GM12878 (cell line): Measurements from ENCODE around the gene ZNF423. TPM values are rescaled to one million over a fixed set of nuclear protein-coding genes. Genes with fewer than 3 reads are reported as not detected.

Experiments
- ATAC-seq: fragments of 200-7000 bp; cut with Tn5 transposase; 3 replicates; pipeline ENCODE4 v1.9.1; 2020; ENCODE audit warnings: mild to moderate bottlenecking, moderate library complexity
- BruUV-seq: library from RNA; stranded (reverse); fragments of 400-500 nt; replicated peaks from 2 replicates; lab custom pipeline; 2021; lab: Mats Ljungman, UMichigan
- CTCF ChIA-PET: fragments of 300-600 bp; sonication (Branson Sonifier 250); formaldehyde crosslinking; extraction: SDS; loops from one replicate; lab custom pipeline; 2021; ENCODE audit warnings: inconsistent platforms; lab: Yijun Ruan, JAX
- POLR2A ChIA-PET: fragments of 350-600 bp; formaldehyde crosslinking; extraction: SDS; loops from one replicate; lab custom pipeline; 2021; ENCODE audit warnings: inconsistent platforms; lab: Charles Lee
- RAD21 ChIA-PET: fragments of 300-600 bp; sonication (Branson Sonifier 250); formaldehyde crosslinking; loops from one replicate; lab custom pipeline; 2023; ENCODE audit warnings: antibody characterized with exemption; ENCODE audit not compliant: unreplicated experiment; lab: Charles Lee
- SMC1A ChIA-PET: fragments of 300-600 bp; sonication (Branson Sonifier 250); formaldehyde crosslinking; loops from one replicate; lab custom pipeline; 2023; ENCODE audit not compliant: unreplicated experiment, uncharacterized antibody; lab: Charles Lee
- DNase-seq: peaks from one replicate; pipeline ENCODE4 v3.0.0-alpha.2; 2011; ENCODE audit warnings: low read depth, low spot score
- FAIRE-seq: peaks from 3 replicates; lab custom pipeline; 2011; peaks lifted over from hg19 to GRCh38; lab: Jason Lieb, UNC
- H2AFZ ChIP-seq: 2 replicates; pipeline ENCODE4 v1.6.0; 2011; ENCODE audit warnings: low read depth, low read length, control low read depth; ENCODE audit not compliant: control insufficient read depth
- H3K27ac ChIP-seq: 2 replicates; pipeline ENCODE4 v1.5.1; 2011; ENCODE audit warnings: control low read depth; ENCODE audit not compliant: control insufficient read depth, insufficient read depth
- H3K27me3 ChIP-seq, 2 experiments: replicated peaks in 1 of 2; 2 replicates each; pipeline versions ENCODE4 v1.6.0 to v1.6.1; 2011; ENCODE audit warnings: low read length in 1 of 2; ENCODE audit not compliant: control insufficient read depth in 2 of 2, insufficient read depth in 2 of 2
- H3K36me3 ChIP-seq, 2 experiments: 2 replicates each; pipeline ENCODE4 v1.5.1; 2011; ENCODE audit warnings: low read length in 1 of 2; ENCODE audit not compliant: control insufficient read depth in 2 of 2, insufficient read depth in 2 of 2
- H3K4me1 ChIP-seq: 2 replicates; pipeline ENCODE4 v1.6.1; 2011; ENCODE audit warnings: mild to moderate bottlenecking, low read length, moderate library complexity, mixed read lengths; ENCODE audit not compliant: control insufficient read depth, insufficient read depth
- H3K4me2 ChIP-seq: 2 replicates; pipeline ENCODE4 v1.6.0; 2011; ENCODE audit warnings: control low read depth; ENCODE audit not compliant: control insufficient read depth, insufficient read depth
- H3K4me3 ChIP-seq: fragments of 200-600 bp; sonication (generic); 2 replicates; pipeline ENCODE4 v1.5.1; 2016
- H3K79me2 ChIP-seq: 2 replicates; pipeline ENCODE4 v1.6.0; 2011; ENCODE audit warnings: low read length; ENCODE audit not compliant: control insufficient read depth, insufficient read depth
- H3K9ac ChIP-seq: 2 replicates; pipeline ENCODE4 v1.8.0; 2011; ENCODE audit warnings: low read length, control low read depth, mixed read lengths; ENCODE audit not compliant: control insufficient read depth, insufficient read depth
- H3K9me3 ChIP-seq: replicated peaks from 3 replicates; pipeline ENCODE4 v1.5.1; 2011; ENCODE audit warnings: mild to moderate bottlenecking, low read length; ENCODE audit not compliant: control insufficient read depth, insufficient read depth
- H4K20me1 ChIP-seq: 2 replicates; pipeline ENCODE4 v1.6.0; 2011; ENCODE audit not compliant: control insufficient read depth, insufficient read depth
- CEBPZ ChIP-seq: fragments of 150-350 bp; IDR thresholded peaks from 2 replicates; pipeline ENCODE4 v1.6.1; 2016; ENCODE audit warnings: low read depth, low read length
- EP300 ChIP-seq, 2 experiments: fragments of 150-350 bp in 1 of 2; IDR thresholded peaks; 2 replicates each; pipeline ENCODE4 v1.6.1; 2011 to 2012; ENCODE audit warnings: low read depth in 2 of 2, low read length in 2 of 2, borderline replicate concordance in 1 of 2, improper control_type of control experiment in 1 of 2, inconsistent platforms in 1 of 2; ENCODE audit not compliant: control insufficient read depth in 1 of 2
- IKZF1 ChIP-seq: fragments of 450-650 bp; conservative IDR thresholded peaks from 2 replicates; pipeline ENCODE4 v1.6.1; 2017; ENCODE audit warnings: antibody characterized with exemption, mild to moderate bottlenecking
- KDM1A ChIP-seq: fragments of 200-600 bp; sonication (generic); IDR thresholded peaks from 2 replicates; pipeline ENCODE4 v1.6.1; 2016; ENCODE audit warnings: borderline replicate concordance
- NFYB ChIP-seq: IDR thresholded peaks from 2 replicates; pipeline ENCODE4 v1.6.1; 2011; ENCODE audit warnings: low read depth, mild to moderate bottlenecking, low read length, improper control_type of control experiment, moderate library complexity; ENCODE audit not compliant: insufficient read depth
- PKNOX1 ChIP-seq: fragments of 450-650 bp; IDR thresholded peaks from 2 replicates; pipeline ENCODE4 v1.6.1; 2016; ENCODE audit warnings: mild to moderate bottlenecking
- RELB ChIP-seq: fragments of 450-650 bp; IDR thresholded peaks from 2 replicates; pipeline ENCODE4 v1.6.1; 2017; ENCODE audit warnings: low read depth, mild to moderate bottlenecking, moderate library complexity
- SPI1 ChIP-seq: IDR thresholded peaks from 2 replicates; pipeline ENCODE4 v1.6.1; 2011; ENCODE audit warnings: low read depth, mild to moderate bottlenecking, low read length, moderate library complexity, borderline replicate concordance; ENCODE audit not compliant: insufficient read depth
- USF1 ChIP-seq: IDR thresholded peaks from 2 replicates; pipeline ENCODE4 v1.6.1; 2011; ENCODE audit warnings: borderline replicate concordance, low read depth, mild to moderate bottlenecking, moderate library complexity, mixed read lengths, low read length; ENCODE audit not compliant: insufficient read depth; ENCODE audit errors: extremely low read length
- ZSCAN29 ChIP-seq: fragments of 450-650 bp; IDR thresholded peaks from 2 replicates; pipeline ENCODE4 v1.6.1; 2017; ENCODE audit warnings: mild to moderate bottlenecking, moderate library complexity
- WGBS: methylation state at CpG from one replicate; pipeline ENCODE4 v1.1.6; 2016; ENCODE audit warnings: low lambda C conversion rate; ENCODE audit not compliant: insufficient replicate concordance, insufficient coverage; ENCODE audit errors: missing lambda C conversion rate; 5-methylcytosine and 5-hydroxymethylcytosine counted together
- in situ Hi-C: fragments of 300-500 bp; cut with MboI; formaldehyde crosslinking; loops from 9 replicates; pipeline ENCODE4 v1.14.3; 2018; ENCODE audit warnings: mixed read lengths
- intact Hi-C: fragments of 100-400 bp; cut with micrococcal nuclease; formaldehyde crosslinking; loops from one replicate; pipeline ENCODE4 v1.14.2; 2022; ENCODE audit not compliant: unreplicated experiment
- polyA plus RNA-seq, 11 experiments: library from polyadenylated mRNA; depleted of rRNA in 4 of 11; unstranded in 6 of 11; stranded (reverse) in 5 of 11; fragments of >200 nt; fragmentation: Nextera tagmentation in 4 of 11; fragmentation: Illumina TruSeq in 1 of 11; extraction: Ambion mirVana in 4 of 11; extraction: Trizol in 1 of 11; gene quantifications; 1 replicate in 1 of 11; 2 replicates in 10 of 11; pipeline versions ENCODE4 v1.2.1 to v1.2.3, GENCODE V29; 2011 to 2016; ENCODE audit warnings: inconsistent platforms in 2 of 11, missing spikeins in 2 of 11, low read depth in 1 of 11
- total RNA-seq, 4 experiments: library from RNA; depleted of rRNA in 3 of 4; stranded (reverse); fragments of >200 nt in 3 of 4; fragmentation: Illumina TruSeq in 1 of 4; extraction: Trizol in 1 of 4; gene quantifications; 2 replicates each; pipeline versions ENCODE4 v1.2.1 to v1.2.3, GENCODE V29; 2013 to 2021

Gene ZNF423
- total and polyA plus RNA-seq, 10 of the 15 experiments (the other 5 are each of a cell fraction or from before 2014, with no cell fraction given) = 0.03 to 0.64 (median 0.10) TPM

- Histone ChIP-seq H3K27me3 (no peaks in the 10 kb centered on the region), H3K4me1 (no peaks in the 10 kb centered on the region), H3K4me2 (no peak overlapping the region), H3K9me3 (no peaks in the 10 kb centered on the region), H3K4me3 (no peak overlapping the region), H3K27ac (no peak overlapping the region), H2AFZ (no peak overlapping the region), H4K20me1 (no peaks in the 10 kb centered on the region), H3K79me2 (no peaks in the 10 kb centered on the region), H3K36me3 (no peaks in the 10 kb centered on the region), H3K9ac (no peak overlapping the region)
- ChIA-PET SMC1A (no interaction called here), RAD21 (no interaction called here), POLR2A (no interaction called here), CTCF (no interaction called here)
- TF ChIP-seq ZSCAN29 = no peak
- no peak for ATAC-seq
- in situ Hi-C loops (no loop called here), intact Hi-C loops (no loop called here)
- no peak for FAIRE-seq
- no peak for DNase-seq
- WGBS = 23% methylated on average over 4 of the region's 4 CpGs
- BruUV-seq = no TSS peak
These were observed 403.8 kb downstream of the ZNF423 start for GRCh38 chr16:49452108-49452507.

GRCh38 chr16:49446805-49447204 is 409.1 kb downstream of the ZNF423 start:
- CTCF ChIA-PET = no interaction called here
- in situ Hi-C loops (no loop called here), intact Hi-C loops (no loop called here)
- no peak overlapping the region for H2AFZ ChIP-seq
- H3K36me3 ChIP-seq = no peaks in the 10 kb centered on the region
- 38% methylated on average over 2 of the region's 2 CpGs for WGBS
- H3K4me1 ChIP-seq = peaks cover 5% of the 10 kb centered on the region; the same call in 1 of the 2 replicates
- DNase-seq (no peak), FAIRE-seq (no peak), ATAC-seq (no peak)
- no peaks in the 10 kb centered on the region for H3K9me3 ChIP-seq
- H3K9ac ChIP-seq = no peak overlapping the region
- no peak overlapping the region for H3K4me2 ChIP-seq
- no peak overlapping the region for H3K27ac ChIP-seq
- RAD21 ChIA-PET = no interaction called here
- no TSS peak for BruUV-seq
- H3K79me2 ChIP-seq = no peaks in the 10 kb centered on the region
- H4K20me1 ChIP-seq = no peaks in the 10 kb centered on the region
- POLR2A ChIA-PET = no interaction called here
- H3K27me3 ChIP-seq = no peaks in the 10 kb centered on the region
- no peak overlapping the region for H3K4me3 ChIP-seq
- SMC1A ChIA-PET = no interaction called here
- TF ChIP-seq KDM1A (no peak), IKZF1 (no peak), USF1 (no peak), PKNOX1 (no peak), SPI1 (no peak), NFYB (no peak), EP300 (IDR thresholded peaks at IDR 0.05; ENCODE audit: borderline replicate concordance in 1 of 2, control insufficient read depth in 1 of 2, low read depth in 2 of 2, low read length in 2 of 2) (no peak), CEBPZ (no peak), RELB (no peak)
